Endodermal cell (in vitro differentiated cells): Measurements from ENCODE around the gene TUFM. TPM values are rescaled to one million over a fixed set of nuclear protein-coding genes. Genes with fewer than 3 reads are reported as not detected.
"Not testable (repeated sequence)": the region's sequence is repeated elsewhere in the genome, so short reads cannot be mapped to it uniquely, and the experiment has no call there.

Experiments
- DNase-seq: peaks from one replicate; pipeline ENCODE4 v3.0.0-alpha.2; 2017
- H3K27ac ChIP-seq: 2 replicates; pipeline ENCODE4 v1.5.1; 2013; ENCODE audit warnings: mild to moderate bottlenecking, low read depth, low read length, moderate library complexity
- H3K27me3 ChIP-seq: 2 replicates; pipeline ENCODE4 v1.6.1; 2013; ENCODE audit warnings: mild to moderate bottlenecking, low read length, moderate library complexity; ENCODE audit not compliant: insufficient read depth, control insufficient read depth, poor library complexity, severe bottlenecking
- H3K36me3 ChIP-seq: 2 replicates; pipeline ENCODE4 v1.7.0; 2013; ENCODE audit warnings: mild to moderate bottlenecking, low read length, moderate library complexity; ENCODE audit not compliant: control insufficient read depth, insufficient read depth
- H3K4me1 ChIP-seq: one replicate; pipeline ENCODE4 v1.7.0; 2013; ENCODE audit warnings: low read length; ENCODE audit not compliant: control insufficient read depth, insufficient read depth
- H3K4me3 ChIP-seq: 2 replicates; pipeline ENCODE4 v1.5.1; 2013; ENCODE audit warnings: mild to moderate bottlenecking, low read length, moderate library complexity
- H3K9ac ChIP-seq: 2 replicates; pipeline ENCODE4 v1.6.1; 2013; ENCODE audit warnings: mild to moderate bottlenecking, low read length, moderate library complexity; ENCODE audit not compliant: poor library complexity, severe bottlenecking; ENCODE audit errors: extremely low read depth
- H3K9me3 ChIP-seq: 2 replicates; pipeline ENCODE4 v1.6.1; 2013; ENCODE audit warnings: mild to moderate bottlenecking, low read length, moderate library complexity; ENCODE audit not compliant: control insufficient read depth
- H3K27ac Mint-ChIP-seq: 2 replicates; pipeline ENCODE4 v1.8.0; 2020; ENCODE audit warnings: mixed read lengths
- H3K27me3 Mint-ChIP-seq: 2 replicates; pipeline ENCODE4 v1.8.0; 2021; ENCODE audit warnings: mild to moderate bottlenecking, mixed read lengths; ENCODE audit not compliant: insufficient read depth
- H3K36me3 Mint-ChIP-seq: 2 replicates; pipeline ENCODE4 v1.8.0; 2020; ENCODE audit warnings: low read depth, mixed read lengths
- H3K4me1 Mint-ChIP-seq: 2 replicates; pipeline ENCODE4 v1.8.0; 2020; ENCODE audit warnings: mixed read lengths
- H3K4me3 Mint-ChIP-seq: 2 replicates; pipeline ENCODE4 v1.8.0; 2020; ENCODE audit warnings: mild to moderate bottlenecking, moderate library complexity, mixed read lengths
- H3K9me3 Mint-ChIP-seq: 2 replicates; pipeline ENCODE4 v1.8.0; 2020; ENCODE audit warnings: mild to moderate bottlenecking, mixed read lengths
- WGBS, 2 experiments: methylation state at CpG; one replicate each; pipeline versions ENCODE4 v1.1.5 to v1.1.7; 2013; ENCODE audit warnings: missing lambda C conversion rate in 2 of 2, mixed read lengths in 1 of 2; ENCODE audit not compliant: insufficient coverage in 1 of 2, insufficient read length in 1 of 2; 5-methylcytosine and 5-hydroxymethylcytosine counted together
- total RNA-seq, 2 donors: library from RNA; stranded (reverse); fragmentation: NEBNext Ultra II Directional in 1 of 2; extraction: Animal tissue kit (Norgen Biotek cat#: 25700) in 1 of 2; gene quantifications; 2 replicates in 1 of 2; 3 replicates in 1 of 2; pipeline ENCODE4 v1.2.1, GENCODE V29; 2021
- TF ChIP-seq, protein P1 (sequence below): fragments of 200-600 bp; sonication (generic); conservative IDR thresholded peaks from 2 replicates; pipeline ENCODE4 v1.5.0; 2021; ENCODE audit warnings: antibody characterized with exemption, mild to moderate bottlenecking

TUFM gene
- total RNA-seq, 2 donors from 2014 or later: 158 to 165 TPM

DNA sequence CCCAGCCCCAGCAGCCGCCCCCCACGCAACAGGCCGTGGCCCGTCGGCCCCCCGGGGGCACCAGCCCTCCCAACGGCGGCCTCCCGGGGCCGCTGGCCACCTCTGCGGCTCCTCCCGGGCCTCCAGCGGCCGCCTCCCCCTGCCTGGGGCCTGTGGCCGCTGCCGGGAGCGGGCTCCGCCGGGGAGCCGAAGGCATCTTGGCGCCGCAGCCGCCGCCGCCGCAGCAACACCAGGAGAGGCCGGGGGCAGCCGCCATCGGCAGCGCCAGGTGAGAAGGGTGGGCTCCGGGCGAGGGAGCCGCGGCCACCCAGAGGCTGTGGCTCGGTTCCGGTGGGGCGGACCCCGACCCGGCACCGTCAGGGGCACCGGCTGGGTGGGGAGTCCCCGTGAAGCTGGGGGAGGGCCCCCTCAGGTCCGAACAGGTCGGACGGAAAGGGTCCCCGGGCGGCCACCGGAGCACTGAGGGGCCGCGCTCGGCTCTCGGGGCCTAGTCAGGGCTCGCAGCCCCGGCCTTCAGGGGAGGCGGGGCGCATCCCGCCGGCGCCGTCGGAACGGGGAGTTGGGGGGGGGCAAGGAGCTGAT is 22.8 kb downstream of the TUFM start:
- peak overlapping the region; percentile 90 for H3K4me3 ChIP-seq
- TF ChIP-seq, protein P1, sequence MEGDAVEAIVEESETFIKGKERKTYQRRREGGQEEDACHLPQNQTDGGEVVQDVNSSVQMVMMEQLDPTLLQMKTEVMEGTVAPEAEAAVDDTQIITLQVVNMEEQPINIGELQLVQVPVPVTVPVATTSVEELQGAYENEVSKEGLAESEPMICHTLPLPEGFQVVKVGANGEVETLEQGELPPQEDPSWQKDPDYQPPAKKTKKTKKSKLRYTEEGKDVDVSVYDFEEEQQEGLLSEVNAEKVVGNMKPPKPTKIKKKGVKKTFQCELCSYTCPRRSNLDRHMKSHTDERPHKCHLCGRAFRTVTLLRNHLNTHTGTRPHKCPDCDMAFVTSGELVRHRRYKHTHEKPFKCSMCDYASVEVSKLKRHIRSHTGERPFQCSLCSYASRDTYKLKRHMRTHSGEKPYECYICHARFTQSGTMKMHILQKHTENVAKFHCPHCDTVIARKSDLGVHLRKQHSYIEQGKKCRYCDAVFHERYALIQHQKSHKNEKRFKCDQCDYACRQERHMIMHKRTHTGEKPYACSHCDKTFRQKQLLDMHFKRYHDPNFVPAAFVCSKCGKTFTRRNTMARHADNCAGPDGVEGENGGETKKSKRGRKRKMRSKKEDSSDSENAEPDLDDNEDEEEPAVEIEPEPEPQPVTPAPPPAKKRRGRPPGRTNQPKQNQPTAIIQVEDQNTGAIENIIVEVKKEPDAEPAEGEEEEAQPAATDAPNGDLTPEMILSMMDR: no peak
- Mint-ChIP-seq H3K27ac (peak overlapping the region; percentile 98), H3K4me3 (peak overlapping the region; percentile 90), H3K36me3 (peaks cover 40% of the 10 kb centered on the region), H3K27me3 (no peaks in the 10 kb centered on the region), H3K9me3 (no peaks in the 10 kb centered on the region), H3K4me1 (peaks cover 29% of the 10 kb centered on the region)
- peak overlapping the region; percentile 78 for H3K9ac ChIP-seq
- no peaks in the 10 kb centered on the region for H3K9me3 ChIP-seq
- H3K36me3 ChIP-seq: peaks cover 44% of the 10 kb centered on the region
- no peak for DNase-seq
- peak overlapping the region; percentile 95 for H3K27ac ChIP-seq
- H3K4me1 ChIP-seq: no peaks in the 10 kb centered on the region
- WGBS, 2 experiments: 0 to 1% methylated on average over 11 to 62 of the region's 62 CpGs
- no peaks in the 10 kb centered on the region for H3K27me3 ChIP-seq

DNA sequence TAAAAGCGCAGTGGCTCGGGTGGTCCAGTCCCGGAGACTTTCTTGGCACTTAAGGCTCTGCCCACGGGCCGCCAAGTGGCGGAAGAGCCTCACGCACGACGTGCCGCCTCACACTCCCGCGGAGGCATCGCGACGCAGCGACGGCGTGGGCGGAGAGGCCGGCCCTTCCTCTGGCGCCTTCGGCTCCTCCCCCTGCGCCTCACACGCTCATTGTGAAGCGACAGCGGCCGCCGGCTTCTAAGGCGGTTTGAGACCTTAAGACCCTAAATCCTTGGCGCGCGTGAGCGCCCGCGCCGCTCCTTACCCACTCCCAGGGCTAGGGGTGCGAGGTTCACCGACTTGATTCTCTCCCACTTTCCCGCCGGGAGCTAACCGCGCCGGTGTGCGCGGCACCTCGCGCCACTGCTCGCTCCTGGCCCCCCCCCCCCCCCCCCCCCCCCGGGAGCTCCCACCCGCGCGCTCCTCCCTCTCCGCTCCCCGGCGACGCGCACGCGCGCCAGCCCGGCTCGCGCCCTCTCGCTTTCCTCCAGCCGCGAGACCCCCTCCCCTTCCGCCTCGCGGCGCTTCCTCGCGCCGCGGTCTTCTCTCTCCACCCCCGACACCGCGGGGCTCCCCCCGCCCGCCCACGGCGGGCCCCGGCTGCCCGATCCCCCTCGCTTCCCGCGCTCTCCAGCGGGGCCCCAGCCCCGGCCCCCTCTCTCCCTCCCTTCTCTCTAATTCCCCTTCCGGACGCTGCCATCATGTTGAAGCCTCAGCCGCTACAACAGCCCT is 23.4 kb downstream of the TUFM start, which contains the start of gene ATXN2L:
TSS of gene ATXN2L (plus strand) at position 480 of the 771 bp plus-strand sequence. CDS start at position 741, 261 bp downstream.
- peak within 1 kb of the TSS; percentile 98 for H3K27ac Mint-ChIP-seq

DNA sequence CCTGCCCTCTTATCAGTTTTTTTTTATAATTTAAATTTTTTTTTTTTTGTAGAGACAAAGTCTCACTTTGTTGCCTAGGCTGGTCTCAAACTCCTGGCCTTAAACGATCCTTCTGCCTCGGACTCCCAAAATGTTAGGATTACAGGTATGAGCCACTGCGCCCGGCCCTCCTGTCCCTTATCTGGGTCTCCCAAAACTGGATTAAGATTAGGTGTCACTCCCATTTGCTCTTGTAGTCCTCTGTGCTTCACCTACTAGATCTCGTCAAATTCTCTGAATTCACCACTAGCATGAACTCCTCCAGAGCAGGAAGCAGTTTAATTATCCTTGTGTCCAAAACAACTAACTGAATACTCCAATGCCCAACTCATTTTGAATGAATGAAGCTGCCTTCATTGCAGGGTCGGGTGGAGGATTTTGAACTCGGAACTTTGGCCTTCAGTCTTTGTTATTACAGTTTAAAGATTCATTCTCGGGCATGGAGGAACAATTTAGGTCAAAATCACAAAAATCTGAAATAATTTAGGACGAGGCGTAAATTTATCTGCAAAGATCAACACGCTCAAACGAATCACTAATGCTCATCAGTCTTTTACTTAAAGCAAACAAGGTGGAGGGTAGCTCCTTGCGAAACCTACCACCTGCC is 24.2 kb downstream of the TUFM start:
- peaks cover 29% of the 10 kb centered on the region for H3K4me1 Mint-ChIP-seq
- H3K4me3 ChIP-seq: peak overlapping the region; percentile 90
- H3K9me3 Mint-ChIP-seq: no peaks in the 10 kb centered on the region
- peak overlapping the region; percentile 95 for H3K27ac ChIP-seq
- DNase-seq: peak; percentile 48
- TF ChIP-seq, protein P1: no peak
- H3K27me3 Mint-ChIP-seq: no peaks in the 10 kb centered on the region
- peaks cover 26% of the 10 kb centered on the region for H3K36me3 Mint-ChIP-seq
- no peaks in the 10 kb centered on the region for H3K4me1 ChIP-seq
- no peaks in the 10 kb centered on the region for H3K9me3 ChIP-seq
- WGBS, 2 experiments: 41 to 47% methylated on average over 11 to 13 of the region's 13 CpGs
- H3K27me3 ChIP-seq: no peaks in the 10 kb centered on the region
- H3K4me3 Mint-ChIP-seq: peak overlapping the region; percentile 90
- H3K36me3 ChIP-seq: peaks cover 30% of the 10 kb centered on the region
- peak overlapping the region; percentile 82 for H3K27ac Mint-ChIP-seq
- peak overlapping the region; percentile 78 for H3K9ac ChIP-seq

More for the DNA sequence above, 23.4 kb downstream of the TUFM start, which contains the start of gene ATXN2L:
- peak; percentile 94 for DNase-seq
- H3K4me1 ChIP-seq: no peaks in the 10 kb centered on the region
- no peaks in the 10 kb centered on the region for H3K9me3 ChIP-seq
- H3K4me3 Mint-ChIP-seq: peak within 1 kb of the TSS; percentile 90
- H3K27me3 ChIP-seq: no peaks in the 10 kb centered on the region
- peak within 1 kb of the TSS; percentile 90 for H3K4me3 ChIP-seq
- TF ChIP-seq, protein P1: no peak
- H3K27me3 Mint-ChIP-seq: no peaks in the 10 kb centered on the region
- peak within 1 kb of the TSS; percentile 95 for H3K27ac ChIP-seq
- 0% methylated on average over 3 to 72 of the region's 91 CpGs for WGBS, 2 experiments
- peaks cover 29% of the 10 kb centered on the region for H3K4me1 Mint-ChIP-seq
- no peaks in the 10 kb centered on the region for H3K9me3 Mint-ChIP-seq
- peaks cover 37% of the 10 kb centered on the region for H3K36me3 ChIP-seq
- peaks cover 33% of the 10 kb centered on the region for H3K36me3 Mint-ChIP-seq
- H3K9ac ChIP-seq: peak within 1 kb of the TSS; percentile 78

DNA sequence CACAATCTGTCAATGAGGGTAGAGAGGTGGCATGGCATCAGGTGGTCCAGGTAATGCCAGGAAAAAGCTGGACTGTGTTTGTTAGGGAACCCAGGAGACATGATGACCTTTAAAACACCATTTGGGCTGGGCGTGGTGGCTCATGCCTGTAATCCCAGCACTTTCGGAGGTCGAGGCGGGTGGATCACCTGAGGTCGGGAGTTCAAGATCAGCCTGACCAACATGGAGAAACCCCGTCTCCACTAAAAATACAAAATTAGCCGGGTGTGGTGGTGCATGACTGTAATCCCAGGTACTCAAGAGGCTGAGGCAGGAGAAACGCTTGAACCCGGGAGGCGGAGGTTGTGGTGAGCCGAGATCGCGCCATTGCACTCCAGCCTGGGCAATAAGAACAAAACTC is 25.6 kb downstream of the TUFM start:
- peaks cover 13% of the 10 kb centered on the region for H3K36me3 Mint-ChIP-seq
- H3K4me3 Mint-ChIP-seq, H3K27ac Mint-ChIP-seq, DNase-seq, H3K4me1 ChIP-seq, H3K27ac ChIP-seq, H3K9ac ChIP-seq, H3K27me3 ChIP-seq, H3K27me3 Mint-ChIP-seq, H3K9me3 Mint-ChIP-seq, H3K9me3 ChIP-seq, H3K4me3 ChIP-seq: not testable (repeated sequence)
- peaks cover 16% of the 10 kb centered on the region for H3K36me3 ChIP-seq
- peaks cover 21% of the 10 kb centered on the region for H3K4me1 Mint-ChIP-seq
- 94 to 95% methylated on average over 9 to 13 of the region's 13 CpGs for WGBS, 2 experiments
